Measurements from ENCODE around the gene HTRA3. TPM values are rescaled to one million over a fixed set of nuclear protein-coding genes. Genes with fewer than 3 reads are reported as not detected.

The HTRA3 gene
- total RNA-seq, 2 experiments from 2014 or later = not detected

- H3K4me3 Mint-ChIP-seq = no peak overlapping the region
- ChIA-PET POLR2A (no interaction called here), CTCF (no interaction called here)
- no peak overlapping the region for H3K27ac Mint-ChIP-seq
- no peaks in the 10 kb centered on the region for H3K9me3 Mint-ChIP-seq
- no peak for DNase-seq
- no peaks in the 10 kb centered on the region for H3K4me1 Mint-ChIP-seq
- H3K27me3 Mint-ChIP-seq = no peaks in the 10 kb centered on the region
- no peaks in the 10 kb centered on the region for H3K36me3 Mint-ChIP-seq (ENCODE audit: low read depth)
Measured at GRCh38 chr4:8306511-8307021, 37.0 kb downstream of the HTRA3 start.

GRCh38 chr4:8307121-8307520 lies 37.6 kb downstream of the HTRA3 start:
- H3K9me3 Mint-ChIP-seq = no peaks in the 10 kb centered on the region
- no peak overlapping the region for H3K27ac Mint-ChIP-seq
- H3K4me3 Mint-ChIP-seq = no peak overlapping the region
- POLR2A ChIA-PET = no interaction called here
- no peaks in the 10 kb centered on the region for H3K27me3 Mint-ChIP-seq
- H3K4me1 Mint-ChIP-seq = no peaks in the 10 kb centered on the region
- no peaks in the 10 kb centered on the region for H3K36me3 Mint-ChIP-seq (ENCODE audit: low read depth)
- CTCF ChIA-PET = no interaction called here
- no peak for DNase-seq

GRCh38 chr4:8307714-8308113 lies 38.2 kb downstream of the HTRA3 start:
- Mint-ChIP-seq H3K27ac (no peak overlapping the region), H3K36me3 (ENCODE audit: low read depth) (no peaks in the 10 kb centered on the region), H3K9me3 (no peaks in the 10 kb centered on the region), H3K27me3 (no peaks in the 10 kb centered on the region), H3K4me1 (no peaks in the 10 kb centered on the region), H3K4me3 (no peak overlapping the region)
- ChIA-PET POLR2A (no interaction called here), CTCF (no interaction called here)
- no peak for DNase-seq

GRCh38 chr4:8308144-8308543 lies 38.6 kb downstream of the HTRA3 start:
- POLR2A ChIA-PET = no interaction called here
- DNase-seq = no peak
- H3K4me1 Mint-ChIP-seq = no peaks in the 10 kb centered on the region
- H3K27me3 Mint-ChIP-seq = no peaks in the 10 kb centered on the region
- CTCF ChIA-PET = no interaction called here
- H3K9me3 Mint-ChIP-seq = no peaks in the 10 kb centered on the region
- no peak overlapping the region for H3K27ac Mint-ChIP-seq
- no peaks in the 10 kb centered on the region for H3K36me3 Mint-ChIP-seq (ENCODE audit: low read depth)
- H3K4me3 Mint-ChIP-seq = no peak overlapping the region

- H3K9me3 Mint-ChIP-seq = no peaks in the 10 kb centered on the region
- no peak for DNase-seq
- POLR2A ChIA-PET = no interaction called here
- H3K27ac Mint-ChIP-seq = no peak overlapping the region
- peaks cover 3% of the 10 kb centered on the region for H3K27me3 Mint-ChIP-seq
- no peak overlapping the region for H3K4me3 Mint-ChIP-seq
- H3K36me3 Mint-ChIP-seq (ENCODE audit: low read depth) = no peaks in the 10 kb centered on the region
- no peaks in the 10 kb centered on the region for H3K4me1 Mint-ChIP-seq
- CTCF ChIA-PET = no interaction called here
Measured at GRCh38 chr4:8308856-8309771, 39.6 kb downstream of the HTRA3 start.

- H3K9me3 Mint-ChIP-seq = no peaks in the 10 kb centered on the region
- no peak overlapping the region for H3K4me3 Mint-ChIP-seq
- no peaks in the 10 kb centered on the region for H3K4me1 Mint-ChIP-seq
- no peak overlapping the region for H3K27ac Mint-ChIP-seq
- DNase-seq = no peak
- ChIA-PET CTCF (interaction anchor here (1.5 kb wide), 1 partner anchor 10 kb away, joined by 4 read pairs; no protein-coding TSS in a partner anchor), POLR2A (no interaction called here)
- H3K36me3 Mint-ChIP-seq (ENCODE audit: low read depth) = no peaks in the 10 kb centered on the region
- H3K27me3 Mint-ChIP-seq = peaks cover 5% of the 10 kb centered on the region
Measured at GRCh38 chr4:8310306-8310705, 40.8 kb downstream of the HTRA3 start.

GRCh38 chr4:8311101-8312068 lies 41.8 kb downstream of the HTRA3 start:
- ChIA-PET POLR2A (no interaction called here), CTCF (interaction anchor here (1.5 kb wide), 1 partner anchor 9 kb away, joined by 4 read pairs; no protein-coding TSS in a partner anchor)
- H3K4me1 Mint-ChIP-seq = no peaks in the 10 kb centered on the region
- DNase-seq = no peak
- H3K4me3 Mint-ChIP-seq = no peak overlapping the region
- peaks cover 5% of the 10 kb centered on the region for H3K27me3 Mint-ChIP-seq
- no peak overlapping the region for H3K27ac Mint-ChIP-seq
- no peaks in the 10 kb centered on the region for H3K9me3 Mint-ChIP-seq
- no peaks in the 10 kb centered on the region for H3K36me3 Mint-ChIP-seq (ENCODE audit: low read depth)

GRCh38 chr4:8312069-8312445 lies 42.5 kb downstream of the HTRA3 start:
- no peaks in the 10 kb centered on the region for H3K4me1 Mint-ChIP-seq
- H3K27me3 Mint-ChIP-seq = peaks cover 5% of the 10 kb centered on the region
- ChIA-PET POLR2A (no interaction called here), CTCF (no interaction called here)
- H3K9me3 Mint-ChIP-seq = no peaks in the 10 kb centered on the region
- no peak for DNase-seq
- no peak overlapping the region for H3K27ac Mint-ChIP-seq
- H3K36me3 Mint-ChIP-seq (ENCODE audit: low read depth) = no peaks in the 10 kb centered on the region
- H3K4me3 Mint-ChIP-seq = no peak overlapping the region

- DNase-seq = no peak
- H3K36me3 Mint-ChIP-seq (ENCODE audit: low read depth) = no peaks in the 10 kb centered on the region
- no peak overlapping the region for H3K4me3 Mint-ChIP-seq
- H3K27me3 Mint-ChIP-seq = peaks cover 5% of the 10 kb centered on the region
- POLR2A ChIA-PET = no interaction called here
- no peaks in the 10 kb centered on the region for H3K9me3 Mint-ChIP-seq
- CTCF ChIA-PET = no interaction called here
- no peaks in the 10 kb centered on the region for H3K4me1 Mint-ChIP-seq
- no peak overlapping the region for H3K27ac Mint-ChIP-seq
Measured at GRCh38 chr4:8312976-8313375, 43.4 kb downstream of the HTRA3 start.

- Mint-ChIP-seq H3K36me3 (ENCODE audit: low read depth) (no peaks in the 10 kb centered on the region), H3K4me1 (no peaks in the 10 kb centered on the region), H3K27me3 (peaks cover 5% of the 10 kb centered on the region), H3K9me3 (no peaks in the 10 kb centered on the region), H3K4me3 (no peak overlapping the region), H3K27ac (no peak overlapping the region)
- CTCF ChIA-PET = interaction anchor here (0.6 kb wide), 1 partner anchor 54 kb away, joined by 4 read pairs; no protein-coding TSS in a partner anchor
- POLR2A ChIA-PET = no interaction called here
- DNase-seq = no peak
Measured at GRCh38 chr4:8314691-8315255, 45.2 kb downstream of the HTRA3 start.

GRCh38 chr4:8315435-8316250 lies 46.1 kb downstream of the HTRA3 start:
- H3K4me1 Mint-ChIP-seq = no peaks in the 10 kb centered on the region
- ChIA-PET CTCF (no interaction called here), POLR2A (no interaction called here)
- no peaks in the 10 kb centered on the region for H3K36me3 Mint-ChIP-seq (ENCODE audit: low read depth)
- H3K9me3 Mint-ChIP-seq = no peaks in the 10 kb centered on the region
- H3K27ac Mint-ChIP-seq = no peak overlapping the region
- DNase-seq = no peak
- H3K4me3 Mint-ChIP-seq = no peak overlapping the region
- peaks cover 5% of the 10 kb centered on the region for H3K27me3 Mint-ChIP-seq

GRCh38 chr4:8316251-8316771 lies 46.8 kb downstream of the HTRA3 start:
- Mint-ChIP-seq H3K4me1 (no peaks in the 10 kb centered on the region), H3K36me3 (ENCODE audit: low read depth) (no peaks in the 10 kb centered on the region), H3K27me3 (peaks cover 5% of the 10 kb centered on the region), H3K9me3 (no peaks in the 10 kb centered on the region), H3K4me3 (no peak overlapping the region), H3K27ac (no peak overlapping the region)
- ChIA-PET CTCF (no interaction called here), POLR2A (no interaction called here)
- DNase-seq = no peak
